ENCODE data around the gene DELE1.
A peak's percentile ranks its signal among the peaks of the same experiment; 100 is the strongest.

The DELE1 gene, protein sequence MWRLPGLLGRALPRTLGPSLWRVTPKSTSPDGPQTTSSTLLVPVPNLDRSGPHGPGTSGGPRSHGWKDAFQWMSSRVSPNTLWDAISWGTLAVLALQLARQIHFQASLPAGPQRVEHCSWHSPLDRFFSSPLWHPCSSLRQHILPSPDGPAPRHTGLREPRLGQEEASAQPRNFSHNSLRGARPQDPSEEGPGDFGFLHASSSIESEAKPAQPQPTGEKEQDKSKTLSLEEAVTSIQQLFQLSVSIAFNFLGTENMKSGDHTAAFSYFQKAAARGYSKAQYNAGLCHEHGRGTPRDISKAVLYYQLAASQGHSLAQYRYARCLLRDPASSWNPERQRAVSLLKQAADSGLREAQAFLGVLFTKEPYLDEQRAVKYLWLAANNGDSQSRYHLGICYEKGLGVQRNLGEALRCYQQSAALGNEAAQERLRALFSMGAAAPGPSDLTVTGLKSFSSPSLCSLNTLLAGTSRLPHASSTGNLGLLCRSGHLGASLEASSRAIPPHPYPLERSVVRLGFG

DNA sequence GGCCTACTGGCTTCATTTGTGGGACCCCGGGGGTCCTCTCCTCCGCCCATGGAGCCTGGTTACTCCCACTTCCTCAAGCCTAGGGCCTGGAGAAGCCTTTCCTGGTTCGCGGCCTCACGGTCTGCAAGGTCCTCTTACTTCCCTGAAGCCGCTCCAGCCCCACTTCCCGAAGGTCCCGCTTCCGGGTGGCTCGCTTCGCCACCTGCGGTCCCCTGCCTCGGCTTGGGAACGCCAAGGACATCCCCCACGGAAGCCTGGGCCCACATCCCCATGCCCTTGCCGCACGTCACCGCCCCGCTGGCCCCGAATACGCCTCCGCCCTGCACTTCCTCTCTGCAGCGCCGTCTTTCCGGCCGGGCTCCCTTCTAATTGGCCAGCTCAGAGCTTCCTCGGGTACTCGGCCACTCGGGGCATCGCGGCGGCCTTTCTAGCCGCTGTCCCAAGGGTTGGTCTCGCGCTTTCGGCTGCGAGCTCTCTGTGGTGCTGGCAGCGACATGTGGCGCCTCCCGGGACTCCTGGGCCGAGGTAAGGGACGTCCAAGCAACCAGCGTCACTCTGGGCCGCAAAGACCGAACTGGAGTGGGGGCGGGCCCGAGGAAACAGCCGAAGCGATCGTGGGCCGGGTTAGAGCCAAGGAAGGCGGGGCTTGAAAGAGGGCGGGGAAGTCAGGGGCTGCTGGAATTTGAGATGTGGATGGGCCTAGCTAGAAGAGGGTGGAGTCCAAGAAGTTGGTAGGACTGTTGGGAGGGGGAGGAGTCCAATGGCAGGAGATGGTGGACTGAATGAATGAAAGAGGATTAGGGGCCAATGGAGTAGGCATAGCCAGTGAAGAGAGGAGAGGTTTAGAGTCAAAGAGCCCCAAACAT lies at the start of gene DELE1:
Gene DELE1 (plus strand): TSS at position 424 of the 866 bp plus-strand sequence. CDS start 71 bp downstream, at position 495.
- peak; percentile 88 for DNase-seq (ENCODE audit: low spot score)

DNA sequence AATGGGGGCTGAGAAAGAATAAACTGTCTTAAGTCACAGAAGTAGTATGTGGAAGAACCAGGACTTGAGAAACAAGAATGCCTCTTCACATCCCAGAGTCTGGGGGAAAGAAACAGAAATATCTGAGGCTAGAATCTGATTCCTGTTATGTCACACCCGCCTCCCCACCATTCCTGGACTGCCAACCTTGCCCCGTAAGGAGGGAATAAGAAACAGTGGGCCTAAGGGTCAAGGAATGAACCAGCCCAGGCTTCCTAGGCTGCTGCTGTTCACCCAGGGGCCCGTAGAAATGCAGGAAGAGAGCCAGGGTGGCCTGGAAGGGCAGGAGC lies 49.8 kb upstream of the DELE1 start:
- DNase-seq (ENCODE audit: low spot score) = no peak

DNA sequence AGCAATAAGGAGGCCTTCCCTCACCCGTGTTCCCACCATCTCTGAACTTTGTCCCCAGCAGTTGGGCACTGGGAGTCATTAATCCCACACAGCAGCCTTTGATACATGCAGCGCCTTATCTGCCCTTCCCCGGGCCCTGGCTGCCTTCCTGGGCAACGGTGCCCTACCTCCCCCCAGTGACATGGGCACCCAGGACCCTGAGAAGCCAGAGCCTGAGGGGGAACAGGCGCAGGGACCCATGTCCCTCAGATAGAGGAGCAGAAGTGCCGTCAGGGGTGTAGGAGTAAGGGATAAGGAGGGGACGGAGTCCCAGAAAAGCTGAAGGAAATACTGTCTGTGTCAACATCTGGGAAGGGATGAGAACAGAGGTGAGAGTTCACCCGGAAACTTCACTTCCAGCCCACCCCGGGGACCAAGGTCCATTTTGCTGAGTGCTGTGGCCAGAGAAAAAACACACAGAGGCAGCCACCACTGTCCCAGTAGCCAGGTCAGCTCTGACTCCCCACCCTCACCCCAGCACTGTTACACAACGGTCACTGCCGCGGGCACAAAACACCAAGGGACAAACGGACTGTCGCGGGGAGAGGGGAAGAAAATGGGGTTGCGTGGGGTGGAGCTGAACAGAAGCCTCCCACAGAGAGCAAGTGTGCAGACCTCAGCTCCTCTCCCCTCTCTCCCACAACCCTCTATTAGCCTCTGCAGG lies 49.3 kb upstream of the DELE1 start:
- no peak for DNase-seq (ENCODE audit: low spot score)

DNA sequence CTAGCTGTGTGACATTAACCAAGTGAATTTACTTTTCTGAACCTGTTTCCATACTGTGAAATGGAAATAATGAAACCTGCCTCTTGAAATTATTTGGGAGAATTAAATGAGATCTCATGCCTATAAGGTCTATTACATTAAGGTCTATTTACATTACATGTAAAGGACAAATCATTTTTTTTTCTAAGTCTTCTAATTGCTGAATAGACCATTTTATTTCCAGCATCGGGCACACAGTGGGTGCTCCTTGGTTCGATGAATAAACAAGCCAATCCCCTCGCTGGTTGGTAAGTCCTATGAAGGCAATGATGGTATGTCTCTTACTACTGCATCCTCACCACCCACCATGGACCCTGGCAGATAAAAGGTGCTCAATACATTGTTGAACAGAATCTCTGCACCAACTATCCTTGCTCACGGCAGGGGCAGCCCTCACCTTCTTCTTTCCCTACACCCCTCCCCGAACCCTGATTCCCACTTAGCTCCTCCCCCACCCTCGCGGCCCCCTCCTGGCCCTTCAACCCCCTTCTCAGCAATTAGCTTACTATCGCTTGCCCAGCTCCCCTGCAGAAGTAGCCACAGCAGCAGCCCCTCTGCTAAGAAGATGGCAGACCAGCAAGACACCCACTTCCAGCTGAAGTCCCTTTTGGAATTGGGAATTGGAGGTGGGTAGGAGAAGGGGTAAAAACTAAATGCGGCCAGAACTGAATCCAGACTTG lies 48.5 kb upstream of the DELE1 start:
- no peak for DNase-seq (ENCODE audit: low spot score)

DNA sequence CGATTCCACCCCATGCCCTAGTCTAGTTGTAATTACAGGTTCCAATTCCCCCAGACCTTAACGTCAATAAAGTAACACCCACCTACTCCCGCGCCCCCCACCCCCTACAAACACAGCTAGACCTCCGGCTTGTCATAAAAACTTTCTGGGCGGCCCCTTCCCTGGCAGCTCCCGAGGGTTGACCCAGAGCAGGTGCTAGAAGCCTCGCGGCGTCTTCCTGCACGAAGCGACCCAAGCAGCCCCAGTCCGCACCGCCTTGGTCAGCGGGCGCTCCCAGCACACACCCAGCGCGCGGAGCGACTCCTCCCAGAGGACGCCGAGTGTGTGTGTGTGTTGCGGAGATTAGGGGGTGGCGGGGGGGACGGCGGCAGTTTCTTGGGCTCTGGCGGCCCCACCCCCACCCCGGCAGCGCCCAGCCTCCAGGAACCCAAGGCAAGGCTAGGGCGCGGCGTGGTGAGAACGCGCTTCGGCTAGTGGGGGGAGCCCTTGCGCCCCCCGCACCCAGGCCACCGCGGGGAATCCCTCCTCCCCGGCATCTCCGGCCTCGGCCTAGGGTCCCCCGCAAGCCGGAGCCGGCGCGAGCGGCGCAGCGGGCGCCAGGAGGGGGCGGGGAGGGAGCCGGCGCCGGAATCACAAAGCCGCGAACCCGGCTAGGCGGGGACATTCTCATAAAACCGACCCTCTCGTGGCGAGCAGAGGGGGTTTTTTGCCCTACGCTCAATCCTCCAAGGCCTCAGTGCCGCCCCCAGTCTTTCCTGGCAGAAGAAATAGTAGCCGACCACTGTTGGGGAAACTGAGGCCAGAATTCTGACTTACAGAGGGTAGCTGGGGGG lies 47.7 kb upstream of the DELE1 start:
- no peak for DNase-seq (ENCODE audit: low spot score)

DNA sequence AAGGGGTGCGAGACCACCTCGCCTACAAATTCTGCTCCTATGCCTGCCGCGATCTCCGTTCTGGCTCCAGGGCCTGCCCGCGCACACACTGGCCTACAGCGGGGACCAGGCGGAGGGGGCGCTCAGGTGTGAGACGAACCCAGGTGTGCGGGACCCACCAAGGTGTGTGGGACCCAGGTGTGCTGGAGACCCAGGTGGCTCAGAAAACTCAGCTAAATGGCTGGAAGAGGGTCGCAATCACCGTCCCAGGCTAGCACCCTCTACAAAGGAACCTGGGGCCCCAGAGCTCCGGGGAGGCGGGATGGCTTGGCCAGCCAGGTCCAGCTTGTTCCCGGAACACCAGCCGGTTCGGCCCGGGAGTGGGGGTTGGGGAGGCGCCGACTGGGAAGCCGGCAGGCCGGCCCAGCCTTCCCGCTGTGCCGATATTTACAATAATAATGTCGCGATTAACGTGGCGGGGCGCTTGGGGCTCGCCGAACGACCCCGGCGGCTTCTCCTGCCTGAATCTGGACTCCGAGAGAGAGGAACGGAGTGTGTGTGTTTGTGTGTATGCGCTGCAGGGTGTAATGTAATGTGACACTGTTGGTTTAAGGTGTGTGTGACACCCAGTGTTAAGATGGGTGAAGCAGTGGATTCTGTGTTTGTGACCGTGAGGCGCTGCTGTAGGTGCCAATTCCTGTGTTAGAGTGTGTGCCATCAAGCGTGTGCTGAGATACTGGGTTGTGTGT lies 46.9 kb upstream of the DELE1 start:
- no peak for DNase-seq (ENCODE audit: low spot score)

DNA sequence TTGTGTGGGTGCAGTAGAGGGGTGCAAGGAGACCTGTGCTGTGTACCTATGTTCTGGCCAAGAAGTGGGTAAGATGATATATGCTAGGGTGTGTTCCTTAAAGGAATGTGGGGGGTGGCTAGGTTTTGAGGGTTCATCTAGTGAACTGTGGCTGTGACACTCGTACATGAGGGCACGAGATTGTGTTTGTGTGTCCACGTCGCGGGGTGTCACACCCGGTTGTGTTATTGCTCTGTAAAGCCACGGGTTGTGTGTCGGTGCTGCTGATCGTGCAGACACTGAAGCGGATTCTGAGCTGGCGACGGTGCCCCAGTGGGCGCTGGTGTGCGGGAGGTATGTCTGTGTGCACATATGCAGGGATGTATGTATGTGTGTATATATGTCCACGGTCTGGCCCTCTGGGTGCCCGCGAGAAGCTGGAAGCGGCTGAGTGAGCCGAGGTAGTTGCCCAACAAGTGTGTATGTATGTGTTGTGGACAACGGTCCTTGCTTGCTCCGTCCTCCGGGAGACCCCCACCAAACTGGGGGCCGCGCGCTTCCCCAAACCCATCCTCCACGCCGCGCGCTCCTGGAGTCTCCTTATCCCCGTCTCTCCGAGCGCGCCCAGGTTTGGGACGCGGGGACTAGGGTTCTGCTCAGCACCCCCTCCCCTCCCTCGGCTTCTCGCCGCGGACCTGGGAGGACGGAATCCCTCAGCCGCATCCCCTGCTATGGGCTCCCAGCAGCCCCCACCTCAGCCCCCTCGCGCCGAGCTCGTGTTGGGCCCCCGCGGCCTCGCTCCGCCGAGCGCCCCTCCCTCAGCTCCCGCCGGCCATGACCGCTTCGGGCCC lies 46.1 kb upstream of the DELE1 start:
- no peak for DNase-seq (ENCODE audit: low spot score)

DNA sequence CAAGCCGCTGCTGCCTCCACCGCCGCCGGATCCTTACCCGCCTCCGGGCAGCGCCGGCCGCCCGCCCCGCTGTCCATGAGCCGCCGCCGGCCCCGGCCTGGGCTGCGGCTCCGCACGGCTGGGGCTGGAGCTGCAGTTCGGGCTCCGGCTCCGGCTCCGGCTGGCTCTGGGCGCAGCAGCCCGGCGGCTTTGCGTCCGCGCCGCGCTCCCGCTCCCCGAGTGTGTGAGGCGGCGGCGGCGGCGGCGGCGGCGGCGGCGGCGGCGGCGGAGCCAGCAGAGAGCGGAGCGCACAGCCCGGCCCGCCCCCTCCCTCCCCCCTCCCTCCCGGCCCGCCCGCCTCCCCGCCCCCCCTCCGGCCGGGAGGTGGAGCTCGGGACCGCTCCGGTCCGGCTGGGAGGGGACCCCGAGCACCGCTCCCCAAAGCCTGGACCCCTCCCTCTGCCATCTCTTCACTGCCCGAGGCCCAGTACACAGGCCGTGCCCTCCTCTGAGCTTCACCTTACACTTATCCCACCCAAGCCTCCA lies 45.4 kb upstream of the DELE1 start, which contains the start of gene PCDH1:
Gene PCDH1 (minus strand): TSS at position 225 of the 525 bp plus-strand sequence. CDS start 148 bp downstream, at position 77.
- no peak for DNase-seq (ENCODE audit: low spot score)

DNA sequence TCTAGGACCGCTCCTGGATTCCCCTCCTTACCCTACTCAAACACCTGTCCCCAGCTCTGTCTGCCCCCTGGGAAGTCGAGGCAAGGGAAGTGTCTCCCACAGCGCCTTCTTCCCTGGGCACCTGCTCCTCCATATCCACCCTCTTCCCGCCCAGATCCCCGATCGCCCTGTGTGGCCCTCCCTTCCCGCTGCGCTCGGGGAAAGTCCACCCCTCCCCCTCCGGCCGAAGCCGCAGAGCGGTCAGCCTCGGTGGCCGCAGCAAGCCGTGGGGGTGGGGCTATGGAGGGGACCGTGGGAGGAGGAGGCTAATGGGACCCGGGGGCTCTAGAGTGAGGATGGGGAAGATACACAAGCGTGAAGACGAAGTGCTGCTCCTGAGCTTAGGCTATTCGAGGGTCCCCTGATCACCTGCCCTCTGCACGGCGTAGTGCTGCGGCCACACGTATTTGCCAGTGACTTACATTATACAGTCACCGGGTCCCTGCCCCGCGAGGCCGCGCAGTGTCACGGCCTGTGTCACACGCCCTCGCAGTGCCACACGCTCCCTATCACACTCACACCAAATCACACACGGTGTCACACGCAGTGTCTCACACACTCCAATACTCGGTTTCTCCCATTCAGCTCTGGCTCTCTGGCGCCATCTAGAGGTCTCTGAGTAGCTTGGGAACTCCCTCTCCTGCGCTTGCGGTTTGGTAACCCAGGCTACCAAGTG lies 44.8 kb upstream of the DELE1 start:
- no peak for DNase-seq (ENCODE audit: low spot score)

DNA sequence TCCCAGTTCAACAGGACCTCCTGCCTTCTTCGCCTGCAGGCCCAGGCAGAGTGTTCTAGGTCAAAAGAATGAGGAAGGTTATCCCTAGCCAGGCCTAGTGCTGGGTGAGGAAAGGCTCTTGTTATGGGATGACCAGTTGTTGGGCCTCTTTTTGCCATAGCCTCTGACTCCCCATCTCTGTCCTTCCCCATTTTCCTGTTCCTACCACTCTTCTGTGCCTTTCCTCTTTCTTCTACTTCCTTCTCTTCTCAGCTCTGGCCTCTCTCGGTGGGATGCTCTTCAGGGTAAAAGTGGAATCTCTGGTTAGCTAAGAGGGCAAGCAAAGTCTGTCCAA lies 44.3 kb upstream of the DELE1 start:
- DNase-seq (ENCODE audit: low spot score) = no peak

DNA sequence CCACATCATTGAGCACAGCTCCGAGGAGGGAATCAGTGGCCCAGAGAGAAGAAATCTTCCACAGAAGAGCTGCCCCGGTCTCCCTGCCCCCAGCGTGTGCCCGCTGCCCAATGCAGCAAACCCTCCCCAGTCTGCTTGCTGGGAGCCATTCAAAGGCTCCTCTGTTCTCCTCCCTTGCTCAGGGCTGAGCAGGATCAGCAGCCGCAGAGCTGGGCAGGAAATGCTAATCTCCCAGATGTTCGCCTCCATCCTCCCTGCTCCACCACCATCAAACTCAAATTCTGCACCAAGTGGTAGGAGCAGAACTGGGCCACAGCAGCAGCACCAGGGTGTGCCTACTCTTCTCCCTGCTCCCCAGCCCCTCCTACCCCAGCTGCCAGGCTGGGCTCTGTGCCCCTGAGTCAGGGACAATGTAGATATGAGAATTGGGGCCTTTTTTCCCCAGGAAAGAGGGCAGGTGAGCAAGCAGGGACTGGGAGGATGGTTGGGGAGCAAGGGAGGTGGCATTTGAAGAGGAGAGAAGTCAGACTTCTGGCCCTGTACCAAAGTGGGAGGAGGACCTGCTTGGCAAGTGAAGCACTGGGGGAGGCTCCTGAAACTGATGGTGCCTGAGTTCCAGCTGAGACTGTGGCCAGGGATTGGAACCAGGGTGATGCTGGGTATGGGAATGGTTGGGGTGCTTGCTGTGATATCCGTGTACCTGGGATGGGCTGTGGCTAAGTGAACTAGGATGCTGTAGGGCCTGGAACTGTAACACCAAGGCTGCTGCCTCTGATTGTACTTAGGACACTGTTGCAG lies 43.5 kb upstream of the DELE1 start:
- peak; percentile 53 for DNase-seq (ENCODE audit: low spot score)

DNA sequence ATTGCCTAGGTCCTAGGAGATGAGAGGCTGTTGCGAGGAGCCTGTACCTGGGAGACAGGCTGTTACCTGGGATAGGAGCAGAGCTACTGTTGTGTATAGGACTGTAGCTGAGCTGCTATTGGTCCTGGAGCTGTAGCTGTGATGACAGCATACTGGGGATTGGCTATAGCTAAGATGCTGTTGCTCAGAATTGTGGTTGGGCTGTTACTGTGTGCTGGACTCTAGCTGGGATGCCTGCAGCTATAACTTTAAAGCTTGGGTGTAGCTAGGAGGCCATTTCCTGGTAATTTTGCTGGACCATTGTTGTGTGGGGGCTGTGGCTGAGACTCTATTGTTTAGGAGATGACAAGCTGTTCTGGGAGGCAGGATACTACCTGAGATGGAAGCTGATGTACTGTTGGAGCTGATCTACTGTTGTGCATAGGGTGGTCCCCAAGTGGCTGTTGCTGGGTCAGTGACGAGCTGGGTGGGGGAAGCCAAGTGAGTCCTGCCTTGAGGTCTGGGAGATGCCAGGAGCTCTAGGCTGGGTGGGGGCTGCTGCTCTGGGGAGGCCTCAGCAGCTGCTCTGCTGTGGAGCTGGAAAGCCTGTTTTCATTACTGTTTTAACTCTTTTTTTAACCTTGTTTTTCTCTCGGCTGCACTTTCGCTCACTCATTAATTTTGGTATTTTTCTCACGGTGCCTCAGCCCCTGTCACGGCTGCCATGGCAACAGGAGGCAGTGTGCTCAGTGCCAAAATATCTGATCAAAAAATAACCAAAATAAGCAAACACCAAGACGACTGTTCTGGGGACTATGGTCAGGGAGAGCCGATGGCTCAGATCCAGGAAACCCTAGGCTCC lies 42.5 kb upstream of the DELE1 start:
- DNase-seq (ENCODE audit: low spot score) = no peak

DNA sequence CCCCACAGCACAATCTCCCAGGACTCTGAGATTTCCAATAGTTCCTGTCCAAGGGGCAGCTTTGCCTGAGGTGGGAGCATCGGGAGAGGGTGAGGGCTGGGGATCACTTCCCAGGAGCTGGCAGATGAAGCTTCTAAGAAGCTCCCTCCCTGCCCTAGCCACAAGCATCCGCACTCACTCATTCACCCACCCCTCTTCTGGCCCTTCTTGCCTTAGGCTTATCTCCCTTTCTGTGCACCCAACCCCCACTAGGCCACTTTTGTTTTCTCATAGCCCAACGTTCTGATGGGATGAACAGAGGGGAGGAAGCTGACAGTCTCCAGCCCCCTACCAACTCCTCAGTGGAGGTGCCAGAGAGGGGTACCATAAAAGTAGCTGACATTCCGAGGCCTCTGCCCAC lies 41.8 kb upstream of the DELE1 start:
- no peak for DNase-seq (ENCODE audit: low spot score)

DNA sequence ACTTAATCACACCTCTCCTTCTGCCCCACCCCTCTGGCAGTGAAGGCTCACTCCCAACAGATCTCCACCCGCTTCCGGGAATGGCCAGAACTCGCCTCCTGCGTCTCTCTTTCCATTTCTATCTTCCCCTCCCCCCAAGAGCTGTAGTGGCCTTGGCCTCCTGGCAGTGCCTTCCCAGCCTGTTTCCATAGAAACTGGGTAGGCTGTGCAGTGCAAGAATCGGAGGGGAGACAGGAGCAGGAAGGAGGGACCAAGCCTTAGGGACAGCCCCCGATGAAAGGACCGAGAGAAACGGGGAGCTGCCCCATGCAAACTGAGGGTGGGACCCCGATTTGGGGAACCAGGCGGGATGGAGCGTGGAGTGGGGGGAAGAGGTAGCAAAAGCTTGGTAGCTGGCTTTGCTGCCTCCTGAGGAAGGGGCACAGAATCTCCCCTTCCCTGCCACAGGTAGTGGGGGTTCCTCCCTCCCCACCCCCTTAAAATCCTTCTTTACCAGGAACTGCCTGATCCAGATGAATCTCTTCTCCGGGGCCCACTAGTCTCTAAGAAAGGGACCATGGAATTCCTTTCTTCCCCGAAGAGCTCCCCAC lies 41.0 kb upstream of the DELE1 start:
- DNase-seq (ENCODE audit: low spot score) = peak; percentile 45

DNA sequence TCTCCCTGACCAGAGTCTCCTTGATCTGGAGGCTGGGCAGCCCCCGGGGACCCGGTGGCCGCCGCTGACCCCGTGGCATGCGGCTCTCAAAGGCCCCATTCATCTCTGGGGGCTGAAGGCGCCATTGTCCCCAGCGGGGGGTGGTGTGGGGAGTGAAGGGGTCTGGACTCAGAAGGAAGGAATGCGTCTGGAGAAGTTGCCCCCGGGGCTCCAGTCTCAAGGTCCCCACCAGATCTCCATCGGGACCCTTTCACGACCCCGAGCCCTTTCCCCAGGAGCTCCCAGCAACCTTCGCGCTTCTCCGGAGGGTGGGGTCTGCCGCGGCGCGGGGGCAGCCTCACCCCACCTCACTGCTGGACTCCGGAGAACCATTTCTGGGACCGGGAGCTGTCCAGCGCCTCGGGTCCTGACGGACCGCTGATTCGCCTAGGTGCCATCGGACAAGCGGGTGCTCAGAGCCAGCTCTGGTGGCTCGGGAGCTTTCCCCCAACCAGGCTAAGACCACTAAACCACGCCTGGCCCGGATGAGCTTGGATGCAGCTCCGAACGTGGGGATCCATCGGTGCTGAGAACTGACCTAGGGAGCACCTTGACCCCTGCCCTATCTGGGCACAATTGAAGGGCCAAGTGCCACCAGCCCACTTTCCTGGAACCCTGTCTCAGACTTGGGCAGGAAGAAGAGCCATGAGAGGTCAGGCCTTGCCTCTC lies 40.3 kb upstream of the DELE1 start:
- peak; percentile 35 for DNase-seq (ENCODE audit: low spot score)
